ENCODE results near the gene DST. TPM values are rescaled to one million over a fixed set of nuclear protein-coding genes. Genes with fewer than 3 reads are reported as not detected.

Gene DST
- total RNA-seq, 1 experiment from 2014 or later: 76.0 TPM

DNA sequence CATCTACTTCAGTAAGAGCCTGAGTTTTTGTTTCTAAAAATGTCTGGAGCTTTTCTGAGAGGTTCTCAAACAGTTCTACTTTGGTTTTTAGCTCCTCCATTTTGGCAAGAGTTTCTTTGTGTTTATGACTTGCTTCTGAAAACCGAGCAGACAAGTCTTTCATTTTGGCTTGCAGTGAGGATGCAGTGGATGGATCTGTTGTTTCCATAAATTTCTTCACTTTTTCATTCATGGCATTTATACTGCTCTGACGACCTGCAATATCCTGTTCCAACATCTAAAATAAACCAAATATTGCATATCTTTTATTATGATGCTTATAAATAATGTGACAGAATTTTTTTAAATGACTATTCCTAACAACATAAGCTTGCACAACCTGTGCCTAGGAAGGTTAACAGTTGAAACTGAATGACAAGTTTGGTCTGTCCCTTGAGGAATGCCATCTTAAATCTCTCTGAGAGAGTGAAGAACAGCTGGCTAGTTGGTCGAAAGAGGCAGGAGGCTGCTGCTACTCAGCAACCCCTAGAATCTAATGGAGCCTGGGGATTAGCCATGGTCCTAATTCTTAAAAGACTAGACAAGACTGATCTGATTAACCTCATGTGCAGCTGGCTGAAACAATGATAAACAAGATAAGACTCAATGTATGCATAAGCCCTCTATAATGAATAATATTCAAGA lies 69.8 kb downstream of the DST start:
- Mint-ChIP-seq H3K36me3 (ENCODE audit: insufficient read depth, unreplicated experiment) (no peaks in the 10 kb centered on the region), H3K27me3 (ENCODE audit: insufficient read depth, unreplicated experiment) (no peaks in the 10 kb centered on the region), H3K4me1 (ENCODE audit: low read depth, unreplicated experiment) (no peaks in the 10 kb centered on the region), H3K9me3 (ENCODE audit: unreplicated experiment) (no peaks in the 10 kb centered on the region), H3K27ac (ENCODE audit: unreplicated experiment) (no peak overlapping the region), H3K4me3 (ENCODE audit: unreplicated experiment) (no peak overlapping the region)
- H3K9me3 ChIP-seq: no peaks in the 10 kb centered on the region
- ChIA-PET CTCF (no interaction called here), POLR2A (no interaction called here)
- no peaks in the 10 kb centered on the region for H3K4me1 ChIP-seq
- H3K4me3 ChIP-seq (ENCODE audit: low read depth, low read length): no peak overlapping the region
- no peak for DNase-seq
- TF ChIP-seq CTCF (IDR thresholded peaks at IDR 0.05; ENCODE audit: insufficient read depth in 1 of 2, low read depth in 1 of 2, low read length in 1 of 2, severe bottlenecking in 1 of 2, unreplicated experiment in 1 of 2): no peak
- no peaks in the 10 kb centered on the region for H3K27me3 ChIP-seq (replicated peaks; ENCODE audit: control insufficient read depth, insufficient read depth, low read length)
- BruUV-seq (replicated peaks): no TSS peak
- H3K36me3 ChIP-seq (ENCODE audit: control insufficient read depth, insufficient read depth, low read length): no peaks in the 10 kb centered on the region
- intact Hi-C loops (cut with micrococcal nuclease; ENCODE audit: unreplicated experiment): no loop called here

- Mint-ChIP-seq H3K9me3 (ENCODE audit: unreplicated experiment) (no peaks in the 10 kb centered on the region), H3K4me1 (ENCODE audit: low read depth, unreplicated experiment) (no peaks in the 10 kb centered on the region), H3K27ac (ENCODE audit: unreplicated experiment) (no peak overlapping the region), H3K36me3 (ENCODE audit: insufficient read depth, unreplicated experiment) (no peaks in the 10 kb centered on the region), H3K27me3 (ENCODE audit: insufficient read depth, unreplicated experiment) (no peaks in the 10 kb centered on the region), H3K4me3 (ENCODE audit: unreplicated experiment) (no peak overlapping the region)
- CTCF ChIA-PET: interaction anchor here (1.1 to 2.0 kb wide), 3 partner anchors 30 to 207 kb away, joined by 3 to 17 read pairs (median 3); no protein-coding TSS in a partner anchor
- no peak for DNase-seq
- Histone ChIP-seq H3K4me3 (ENCODE audit: low read depth, low read length) (no peak overlapping the region), H3K36me3 (ENCODE audit: control insufficient read depth, insufficient read depth, low read length) (no peaks in the 10 kb centered on the region), H3K9me3 (no peaks in the 10 kb centered on the region), H3K27me3 (replicated peaks; ENCODE audit: control insufficient read depth, insufficient read depth, low read length) (no peaks in the 10 kb centered on the region), H3K4me1 (no peaks in the 10 kb centered on the region)
- TF ChIP-seq CTCF (IDR thresholded peaks at IDR 0.05; ENCODE audit: insufficient read depth in 1 of 2, low read depth in 1 of 2, low read length in 1 of 2, severe bottlenecking in 1 of 2, unreplicated experiment in 1 of 2): no peak
- BruUV-seq (replicated peaks): no TSS peak
- intact Hi-C loops (cut with micrococcal nuclease; ENCODE audit: unreplicated experiment): no loop called here
- POLR2A ChIA-PET: no interaction called here
Observed at GRCh38 chr6:56571605-56572004, 71.1 kb downstream of the DST start.

- H3K9me3 Mint-ChIP-seq (ENCODE audit: unreplicated experiment): no peaks in the 10 kb centered on the region
- no TSS peak for BruUV-seq (replicated peaks)
Observed at GRCh38 chr6:56570413-56571359, 72.0 kb downstream of the DST start.

More at GRCh38 chr6:56570413-56571359, 72.0 kb downstream of the DST start:
- H3K9me3 ChIP-seq: no peaks in the 10 kb centered on the region
- no peak overlapping the region for H3K27ac Mint-ChIP-seq (ENCODE audit: unreplicated experiment)
- DNase-seq: peak in 1 of 2 experiments; percentile 37
- H3K4me3 ChIP-seq (ENCODE audit: low read depth, low read length): no peak overlapping the region
- no peaks in the 10 kb centered on the region for H3K4me1 Mint-ChIP-seq (ENCODE audit: low read depth, unreplicated experiment)
- CTCF ChIA-PET: interaction anchor here (1.0 to 2.0 kb wide), 6 partner anchors 22 to 206 kb away, joined by 3 to 17 read pairs (median 4); no protein-coding TSS in a partner anchor
- intact Hi-C loops (cut with micrococcal nuclease; ENCODE audit: unreplicated experiment): loop anchor here (1.0 kb wide), 2 partner anchors 200 to 211 kb away; no protein-coding TSS in a partner anchor
- H3K36me3 Mint-ChIP-seq (ENCODE audit: insufficient read depth, unreplicated experiment): no peaks in the 10 kb centered on the region
- no peaks in the 10 kb centered on the region for H3K27me3 Mint-ChIP-seq (ENCODE audit: insufficient read depth, unreplicated experiment)
- POLR2A ChIA-PET: no interaction called here
- H3K4me1 ChIP-seq: no peaks in the 10 kb centered on the region
- H3K27me3 ChIP-seq (replicated peaks; ENCODE audit: control insufficient read depth, insufficient read depth, low read length): no peaks in the 10 kb centered on the region
- H3K4me3 Mint-ChIP-seq (ENCODE audit: unreplicated experiment): no peak overlapping the region
- no peaks in the 10 kb centered on the region for H3K36me3 ChIP-seq (ENCODE audit: control insufficient read depth, insufficient read depth, low read length)
- TF ChIP-seq CTCF (IDR thresholded peaks at IDR 0.05; ENCODE audit: insufficient read depth in 1 of 2, low read depth in 1 of 2, low read length in 1 of 2, severe bottlenecking in 1 of 2, unreplicated experiment in 1 of 2): peak; percentile 30 to 57

Measured in Caco-2 (cell line).